Trophoblast cell (in vitro differentiated cells and primary cell): Measurements from ENCODE around the gene DPRX. TPM values are rescaled to one million over a fixed set of nuclear protein-coding genes. Genes with fewer than 3 reads are reported as not detected.

Experiments used
- DNase-seq, 2 donors: peaks; one replicate each; pipeline ENCODE4 v3.0.0-alpha.2; 2016
- H2AFZ ChIP-seq: 2 replicates; pipeline ENCODE4 v1.6.1; 2013; ENCODE audit warnings: low read length, moderate library complexity, mild to moderate bottlenecking; ENCODE audit not compliant: insufficient read depth, poor library complexity
- H2AK5ac ChIP-seq: 2 replicates; pipeline ENCODE4 v1.6.1; 2013; ENCODE audit warnings: mild to moderate bottlenecking, low read length
- H2BK120ac ChIP-seq: 2 replicates; pipeline ENCODE4 v1.6.1; 2013; ENCODE audit warnings: low read length, mild to moderate bottlenecking, moderate library complexity; ENCODE audit not compliant: insufficient read depth, poor library complexity
- H2BK12ac ChIP-seq: 2 replicates; pipeline ENCODE4 v1.6.1; 2013; ENCODE audit warnings: mild to moderate bottlenecking, low read length, moderate library complexity
- H2BK5ac ChIP-seq: 2 replicates; pipeline ENCODE4 v1.6.1; 2013; ENCODE audit warnings: low read length, low read depth, moderate library complexity, mild to moderate bottlenecking; ENCODE audit not compliant: poor library complexity
- H3K14ac ChIP-seq: 2 replicates; pipeline ENCODE4 v1.6.1; 2013; ENCODE audit warnings: mild to moderate bottlenecking, low read length
- H3K18ac ChIP-seq: 2 replicates; pipeline ENCODE4 v1.6.1; 2013; ENCODE audit warnings: mild to moderate bottlenecking, low read length
- H3K23ac ChIP-seq: 2 replicates; pipeline ENCODE4 v1.6.1; 2013; ENCODE audit warnings: low read length
- H3K27ac ChIP-seq: 2 replicates; pipeline ENCODE4 v1.5.1; 2013; ENCODE audit warnings: low read depth, mild to moderate bottlenecking, inconsistent platforms, low read length, moderate library complexity
- H3K27me3 ChIP-seq: 2 replicates; pipeline ENCODE4 v1.6.1; 2013; ENCODE audit warnings: inconsistent platforms, mild to moderate bottlenecking, low read length, moderate library complexity; ENCODE audit not compliant: insufficient read depth
- H3K36me3 ChIP-seq, 2 experiments: 1 replicate in 1 of 2; 2 replicates in 1 of 2; pipeline ENCODE4 v1.6.1; 2013; ENCODE audit warnings: low read length in 2 of 2, mild to moderate bottlenecking in 2 of 2, moderate library complexity in 1 of 2; ENCODE audit not compliant: insufficient read depth in 2 of 2, control insufficient read depth in 1 of 2
- H3K4ac ChIP-seq: 2 replicates; pipeline ENCODE4 v1.6.1; 2013; ENCODE audit warnings: low read depth, mild to moderate bottlenecking, low read length, moderate library complexity
- H3K4me1 ChIP-seq, 2 experiments: 1 replicate in 1 of 2; 2 replicates in 1 of 2; pipeline ENCODE4 v1.6.1; 2013; ENCODE audit warnings: low read length in 2 of 2, mild to moderate bottlenecking in 2 of 2, moderate library complexity in 1 of 2; ENCODE audit not compliant: insufficient read depth in 2 of 2, control insufficient read depth in 1 of 2
- H3K4me2 ChIP-seq: 2 replicates; pipeline ENCODE4 v1.6.1; 2013; ENCODE audit warnings: inconsistent platforms, mild to moderate bottlenecking, low read length, moderate library complexity
- H3K4me3 ChIP-seq: 2 replicates; pipeline ENCODE4 v1.5.1; 2013; ENCODE audit warnings: mild to moderate bottlenecking, low read depth, low read length, inconsistent platforms
- H3K79me1 ChIP-seq: one replicate; pipeline ENCODE4 v1.6.1; 2013; ENCODE audit warnings: low read length
- H3K79me2 ChIP-seq: 2 replicates; pipeline ENCODE4 v1.6.1; 2013; ENCODE audit warnings: low read length, mild to moderate bottlenecking; ENCODE audit not compliant: control insufficient read depth, insufficient read depth, poor library complexity
- H3K9ac ChIP-seq: 2 replicates; pipeline ENCODE4 v1.6.1; 2013; ENCODE audit warnings: mild to moderate bottlenecking, low read length
- H3K9me3 ChIP-seq: 2 replicates; pipeline ENCODE4 v1.6.1; 2013; ENCODE audit warnings: low read depth, mild to moderate bottlenecking, control low read depth, inconsistent platforms, low read length; ENCODE audit not compliant: insufficient read depth
- H4K12ac ChIP-seq: 2 replicates; pipeline ENCODE4 v1.6.1; 2013; ENCODE audit warnings: low read depth, mild to moderate bottlenecking, low read length, moderate library complexity
- H4K8ac ChIP-seq: 2 replicates; pipeline ENCODE4 v1.6.1; 2013; ENCODE audit warnings: low read depth, mild to moderate bottlenecking, low read length, moderate library complexity
- H4K91ac ChIP-seq: one replicate; pipeline ENCODE4 v1.6.1; 2013; ENCODE audit warnings: low read depth, mild to moderate bottlenecking, low read length, moderate library complexity
- WGBS: extraction: QIAGEN DNeasy Blood & Tissue Kit; methylation state at CpG from one replicate; pipeline ENCODE4 v1.1.7; 2013; ENCODE audit warnings: missing lambda C conversion rate; ENCODE audit not compliant: insufficient read length, insufficient coverage; ENCODE audit errors: extremely low coverage; 5-methylcytosine and 5-hydroxymethylcytosine counted together
- polyA plus RNA-seq: library from polyadenylated mRNA; stranded (reverse); fragments of 200-250 nt; gene quantifications from 2 replicates; pipeline ENCODE4 v1.2.3, GENCODE V29; 2013

DPRX gene
- polyA plus RNA-seq: 0.29 and 0.43 TPM in 2 replicates

- Histone ChIP-seq H2AFZ (no peak within 1 kb of the TSS), H4K91ac (peak within 1 kb of the TSS; percentile 82), H3K9ac (no peak within 1 kb of the TSS), H3K79me2 (peaks cover 2% of the 10 kb centered on the region), H2BK12ac (peak within 1 kb of the TSS; percentile 86), H2BK120ac (peak within 1 kb of the TSS; percentile 71), H3K27me3 (no peaks in the 10 kb centered on the region), H3K27ac (no peak within 1 kb of the TSS), H3K23ac (no peak within 1 kb of the TSS), H3K14ac (peak within 1 kb of the TSS; percentile 52), H3K4me3 (no peak within 1 kb of the TSS), H3K36me3 (no peaks in the 10 kb centered on the region), H4K8ac (peak within 1 kb of the TSS; percentile 9), H2BK5ac (peak within 1 kb of the TSS; percentile 58), H3K4me2 (no peak within 1 kb of the TSS), H3K79me1 (peaks cover 26% of the 10 kb centered on the region), H4K12ac (no peak within 1 kb of the TSS), H2AK5ac (peak within 1 kb of the TSS; percentile 72), H3K4ac (peak within 1 kb of the TSS; percentile 40), H3K9me3 (no peaks in the 10 kb centered on the region), H3K18ac (no peak within 1 kb of the TSS), H3K4me1 (peaks cover 6 to 7% of the 10 kb centered on the region in 2 experiments)
- no CpG with 5 or more reads among the region's 17 CpGs for WGBS
- no peak for DNase-seq
These were observed at the start of gene DPRX for GRCh38 chr19:53631949-53632407. DPRX (plus strand) TSS chr19:53631999; CDS start chr19:53632107, 108 bp downstream.

GRCh38 chr19:53583181-53583580 is 48.6 kb upstream of the DPRX start:
- Histone ChIP-seq H3K4ac (no peak overlapping the region), H2BK120ac (peak overlapping the region; percentile 57), H3K27me3 (no peaks in the 10 kb centered on the region), H3K4me2 (no peak overlapping the region), H3K79me2 (no peaks in the 10 kb centered on the region), H4K8ac (no peak overlapping the region), H3K14ac (no peak overlapping the region), H3K79me1 (peaks cover 20% of the 10 kb centered on the region), H2AFZ (no peak overlapping the region), H3K27ac (no peak overlapping the region), H4K91ac (peak overlapping the region; percentile 57), H4K12ac (no peak overlapping the region), H3K36me3 (peaks cover 2 to 4% of the 10 kb centered on the region in 2 experiments), H3K9me3 (peaks cover 2% of the 10 kb centered on the region), H3K4me1 (peaks cover 4 to 10% of the 10 kb centered on the region in 2 experiments), H3K23ac (no peak overlapping the region), H3K4me3 (no peak overlapping the region), H3K18ac (no peak overlapping the region), H2BK5ac (no peak overlapping the region), H3K9ac (no peak overlapping the region), H2BK12ac (no peak overlapping the region), H2AK5ac (no peak overlapping the region)
- no CpG with 5 or more reads among the region's 3 CpGs for WGBS
- DNase-seq: peak in 1 of 2 donors; percentile 38

- H3K4me2 ChIP-seq: no peak overlapping the region
- H3K27ac ChIP-seq: no peak overlapping the region
- H3K27me3 ChIP-seq: no peaks in the 10 kb centered on the region
- no peak overlapping the region for H3K23ac ChIP-seq
- no peak overlapping the region for H2AK5ac ChIP-seq
- no peaks in the 10 kb centered on the region for H3K79me2 ChIP-seq
- no peak overlapping the region for H3K14ac ChIP-seq
- H3K4me1 ChIP-seq: peaks cover 4 to 10% of the 10 kb centered on the region in 2 experiments
- H3K9me3 ChIP-seq: no peaks in the 10 kb centered on the region
- H4K91ac ChIP-seq: no peak overlapping the region
- H4K8ac ChIP-seq: no peak overlapping the region
- no peak overlapping the region for H2AFZ ChIP-seq
- WGBS: no CpG with 5 or more reads among the region's 6 CpGs
- no peaks in the 10 kb centered on the region for H3K36me3 ChIP-seq
- no peak overlapping the region for H3K4me3 ChIP-seq
- H2BK12ac ChIP-seq: no peak overlapping the region
- H4K12ac ChIP-seq: no peak overlapping the region
- no peak overlapping the region for H3K4ac ChIP-seq
- no peak for DNase-seq
- no peak overlapping the region for H2BK5ac ChIP-seq
- peaks cover 23% of the 10 kb centered on the region for H3K79me1 ChIP-seq
- H2BK120ac ChIP-seq: peak overlapping the region; percentile 38
- no peak overlapping the region for H3K9ac ChIP-seq
- H3K18ac ChIP-seq: no peak overlapping the region
These were observed 45.5 kb upstream of the DPRX start for GRCh38 chr19:53586277-53586691.

- Histone ChIP-seq H3K27me3 (no peaks in the 10 kb centered on the region), H3K79me2 (peaks cover 4% of the 10 kb centered on the region), H3K9me3 (no peaks in the 10 kb centered on the region), H3K36me3 (no peaks in the 10 kb centered on the region), H3K14ac (peak overlapping the region; percentile 55), H3K79me1 (peaks cover 46% of the 10 kb centered on the region), H2BK12ac (peak overlapping the region; percentile 85), H4K91ac (peak overlapping the region; percentile 92), H3K4me2 (no peak overlapping the region), H3K4me3 (no peak overlapping the region), H4K8ac (peak overlapping the region; percentile 64), H3K4me1 (peaks cover 13 to 14% of the 10 kb centered on the region in 2 experiments), H3K27ac (peak overlapping the region; percentile 15), H3K9ac (no peak overlapping the region), H3K18ac (peak overlapping the region; percentile 78), H3K23ac (peak overlapping the region; percentile 20), H4K12ac (no peak overlapping the region), H2AFZ (peak overlapping the region; percentile 20), H2AK5ac (peak overlapping the region; percentile 63), H2BK5ac (peak overlapping the region; percentile 54), H3K4ac (peak overlapping the region; percentile 6), H2BK120ac (peak overlapping the region; percentile 66)
- WGBS: no CpG with 5 or more reads among the region's 14 CpGs
- DNase-seq: no peak
These were observed 36.8 kb upstream of the DPRX start for GRCh38 chr19:53594811-53595509.
